ENCODE results near the gene CEMIP. TPM values are rescaled to one million over a fixed set of nuclear protein-coding genes. Genes with fewer than 3 reads are reported as not detected.

CEMIP gene
- total and polyA plus RNA-seq, 2 of the 13 experiments (the other 11 are each of a cell fraction or from before 2014, with no cell fraction given): 4.3 to 28.5 TPM

DNA sequence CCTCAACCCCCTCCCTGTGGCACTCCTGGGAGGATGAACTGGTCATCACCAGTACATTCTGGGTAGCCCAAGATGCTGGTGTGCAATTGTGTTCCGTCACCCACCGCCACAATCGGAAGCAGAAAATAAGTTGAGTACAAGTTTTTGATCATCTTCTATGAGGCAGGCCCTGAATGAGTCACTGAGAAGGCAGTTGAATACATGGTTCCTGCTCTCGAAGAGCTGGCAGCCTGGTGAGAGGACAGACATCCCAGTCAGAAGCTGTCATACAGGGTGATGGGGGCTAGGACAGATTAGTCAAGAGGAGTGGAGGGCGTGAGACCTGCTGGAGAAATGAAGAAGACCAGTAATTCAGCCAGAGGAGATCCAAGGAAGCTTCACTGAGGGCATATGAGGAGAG lies 6.2 kb downstream of the CEMIP start:
- 0 out of 2 replicates have a peak, but pooled peaks cover 4% of the 10 kb centered on the region for H4K20me1 ChIP-seq (ENCODE audit: insufficient read depth, low read length)
- DNase-seq (ENCODE audit: low spot score) (no peak), FAIRE-seq (no peak), ATAC-seq (no peak)
- TF ChIP-seq, protein P1, sequence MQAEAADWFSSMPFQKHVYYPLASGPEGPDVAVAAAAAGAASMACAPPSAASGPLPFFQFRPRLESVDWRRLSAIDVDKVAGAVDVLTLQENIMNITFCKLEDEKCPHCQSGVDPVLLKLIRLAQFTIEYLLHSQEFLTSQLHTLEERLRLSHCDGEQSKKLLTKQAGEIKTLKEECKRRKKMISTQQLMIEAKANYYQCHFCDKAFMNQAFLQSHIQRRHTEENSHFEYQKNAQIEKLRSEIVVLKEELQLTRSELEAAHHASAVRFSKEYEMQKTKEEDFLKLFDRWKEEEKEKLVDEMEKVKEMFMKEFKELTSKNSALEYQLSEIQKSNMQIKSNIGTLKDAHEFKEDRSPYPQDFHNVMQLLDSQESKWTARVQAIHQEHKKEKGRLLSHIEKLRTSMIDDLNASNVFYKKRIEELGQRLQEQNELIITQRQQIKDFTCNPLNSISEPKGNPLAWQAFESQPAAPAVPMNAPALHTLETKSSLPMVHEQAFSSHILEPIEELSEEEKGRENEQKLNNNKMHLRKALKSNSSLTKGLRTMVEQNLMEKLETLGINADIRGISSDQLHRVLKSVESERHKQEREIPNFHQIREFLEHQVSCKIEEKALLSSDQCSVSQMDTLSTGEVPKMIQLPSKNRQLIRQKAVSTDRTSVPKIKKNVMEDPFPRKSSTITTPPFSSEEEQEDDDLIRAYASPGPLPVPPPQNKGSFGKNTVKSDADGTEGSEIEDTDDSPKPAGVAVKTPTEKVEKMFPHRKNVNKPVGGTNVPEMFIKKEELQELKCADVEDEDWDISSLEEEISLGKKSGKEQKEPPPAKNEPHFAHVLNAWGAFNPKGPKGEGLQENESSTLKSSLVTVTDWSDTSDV (CRISPR knock-in tag; IDR thresholded peaks at IDR 0.05): no peak
- no peak for TF ChIP-seq U2AF1 (optimal IDR thresholded peaks at IDR 0.05; ENCODE audit: low read depth, low read length)
- no peak for TF ChIP-seq ZNF121 (CRISPR knock-in tag; IDR thresholded peaks at IDR 0.05)
- no peak for TF ChIP-seq ZNF329 (CRISPR knock-in tag; IDR thresholded peaks at IDR 0.05; ENCODE audit: low read depth)
- TF ChIP-seq BHLHE40 (IDR thresholded peaks at IDR 0.05; ENCODE audit: low read length): no peak
- TF ChIP-seq, protein P2, sequence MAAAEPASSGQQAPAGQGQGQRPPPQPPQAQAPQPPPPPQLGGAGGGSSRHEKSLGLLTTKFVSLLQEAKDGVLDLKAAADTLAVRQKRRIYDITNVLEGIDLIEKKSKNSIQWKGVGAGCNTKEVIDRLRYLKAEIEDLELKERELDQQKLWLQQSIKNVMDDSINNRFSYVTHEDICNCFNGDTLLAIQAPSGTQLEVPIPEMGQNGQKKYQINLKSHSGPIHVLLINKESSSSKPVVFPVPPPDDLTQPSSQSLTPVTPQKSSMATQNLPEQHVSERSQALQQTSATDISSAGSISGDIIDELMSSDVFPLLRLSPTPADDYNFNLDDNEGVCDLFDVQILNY (CRISPR knock-in tag; conservative IDR thresholded peaks at IDR 0.05): no peak
- TF ChIP-seq HOXD1 (CRISPR knock-in tag; IDR thresholded peaks at IDR 0.05): no peak
- no peak for TF ChIP-seq MED1 (CRISPR knock-in tag; IDR thresholded peaks at IDR 0.05)
- no peak for TF ChIP-seq DR1 (CRISPR knock-in tag; IDR thresholded peaks at IDR 0.05)
- H3K4me1 ChIP-seq (ENCODE audit: insufficient read depth, low read length): peaks cover 27% of the 10 kb centered on the region
- no peak overlapping the region for H3K27ac ChIP-seq (ENCODE audit: extremely low read length, insufficient read depth, low read length)
- H3K4me3 ChIP-seq (replicated peaks in 1 of 3; ENCODE audit: insufficient read depth in 1 of 3, low read depth in 2 of 3, low read length in 3 of 3): no peak overlapping the region
- H2AFZ ChIP-seq (ENCODE audit: low read length): no peak overlapping the region
- WGBS (ENCODE audit: low lambda C conversion rate): 96% methylated on average over 5 of the region's 5 CpGs
- POLR2A ChIA-PET: interaction anchor here (0.9 kb wide), 1 partner anchor 19 kb away, joined by 3 read pairs; no protein-coding TSS in a partner anchor
- H3K4me2 ChIP-seq (ENCODE audit: low read depth, low read length): no peak overlapping the region
- CTCF ChIA-PET (ENCODE audit: low intra/inter-chr PET ratio, low total read pairs): no interaction called here
- H3K79me2 ChIP-seq (ENCODE audit: insufficient read depth, low read length): no peaks in the 10 kb centered on the region
- no peak overlapping the region for H3K9ac ChIP-seq (ENCODE audit: insufficient read depth, low read depth, low read length)
- BruUV-seq (replicated peaks): no TSS peak
- intact Hi-C loops (cut with micrococcal nuclease; ENCODE audit: unreplicated experiment) (no loop called here), in situ Hi-C loops (cut with HindIII; ENCODE audit: extremely low pct_ligation_motif_present, low pct_unique_long_range_greater_than_20kb) (no loop called here)
- no peaks in the 10 kb centered on the region for H3K27me3 ChIP-seq (ENCODE audit: control insufficient read depth in 1 of 2, insufficient read depth in 2 of 2, low read length in 2 of 2)
- peaks cover 29 to 56% of the 10 kb centered on the region in 2 experiments for H3K36me3 ChIP-seq (replicated peaks in 1 of 2; ENCODE audit: control insufficient read depth in 1 of 2, insufficient read depth in 2 of 2, low read length in 2 of 2)
- no peaks in the 10 kb centered on the region for H3K9me3 ChIP-seq (ENCODE audit: low read length)
